ENCODE data around the gene ATXN7. TPM values are rescaled to one million over a fixed set of nuclear protein-coding genes. Genes with fewer than 3 reads are reported as not detected.
A peak's percentile ranks its signal among the peaks of the same experiment; 100 is the strongest.

ATXN7 gene
- total and polyA plus RNA-seq, 2 of the 13 experiments (the other 11 are each of a cell fraction or from before 2014, with no cell fraction given): 13.8 to 20.0 TPM

DNA sequence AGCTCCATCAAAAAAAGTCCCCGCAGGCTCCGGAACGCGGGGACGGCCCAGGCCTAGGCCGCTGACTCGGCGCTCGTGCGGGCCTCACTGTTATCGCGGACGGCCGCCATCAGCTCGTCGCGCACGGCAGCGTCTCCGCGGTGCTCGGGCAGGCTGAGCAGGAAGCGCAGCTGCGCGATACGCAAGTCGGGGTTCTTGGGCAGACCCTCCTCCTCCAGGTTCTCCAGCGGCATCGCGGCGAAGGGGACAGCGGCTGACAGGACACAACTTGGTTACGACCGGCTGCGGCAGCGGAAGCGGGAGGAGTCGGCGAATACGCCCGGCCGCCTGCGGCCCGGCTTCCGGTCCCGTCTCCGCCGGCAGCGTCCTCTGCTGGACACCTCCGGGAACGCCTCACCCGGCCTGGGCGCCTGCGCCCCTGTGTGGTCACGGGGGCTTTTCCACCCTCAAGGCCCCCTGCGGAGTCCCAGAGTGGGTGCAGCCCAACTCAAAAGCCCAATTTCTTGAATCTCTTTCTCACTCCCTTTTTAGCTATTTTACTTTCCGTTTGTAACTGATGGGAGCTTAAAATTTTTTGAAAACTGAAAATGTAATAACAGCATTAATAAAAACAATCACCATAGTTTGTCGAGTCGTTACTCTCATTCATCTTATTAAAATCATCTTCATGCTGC, 159.7 kb downstream of the ATXN7 start, which contains the start of gene PSMD6 (continued):
- TF ChIP-seq SP1 (IDR thresholded peaks at IDR 0.05) (no peak), SP1 (CRISPR knock-in tag; IDR thresholded peaks at IDR 0.05) (peak; percentile 52), ZBTB21 (CRISPR knock-in tag; IDR thresholded peaks at IDR 0.05) (no peak), ZNF546 (CRISPR knock-in tag; conservative IDR thresholded peaks at IDR 0.05) (no peak), ERF (CRISPR knock-in tag; IDR thresholded peaks at IDR 0.05) (peak; percentile 95), ZNF251 (CRISPR knock-in tag; IDR thresholded peaks at IDR 0.05) (no peak), ZNF577 (CRISPR knock-in tag; IDR thresholded peaks at IDR 0.05; ENCODE audit: borderline replicate concordance, low read depth) (no peak), NR2F2 (IDR thresholded peaks at IDR 0.05; ENCODE audit: borderline replicate concordance, low read depth) (no peak), FOXJ3 (CRISPR knock-in tag; IDR thresholded peaks at IDR 0.05; ENCODE audit: borderline replicate concordance) (peak; percentile 76; the same call in 1 of the 2 replicates), HNF4G (IDR thresholded peaks at IDR 0.05; ENCODE audit: borderline replicate concordance, low read depth, low read length) (no peak), HNF4G (CRISPR knock-in tag; IDR thresholded peaks at IDR 0.05; ENCODE audit: borderline replicate concordance, low read depth) (peak; percentile 66; the same call in 1 of the 2 replicates), PRPF4 (IDR thresholded peaks at IDR 0.05; ENCODE audit: low read depth, low read length, poor library complexity, severe bottlenecking) (no peak), NR2F1 (CRISPR knock-in tag; IDR thresholded peaks at IDR 0.05) (no peak), ZNF724P (CRISPR knock-in tag; IDR thresholded peaks at IDR 0.05; ENCODE audit: borderline replicate concordance) (no peak; the same call in 1 of the 2 replicates), ZSCAN22 (CRISPR knock-in tag; IDR thresholded peaks at IDR 0.05) (no peak), ZNF407 (CRISPR knock-in tag; IDR thresholded peaks at IDR 0.05; ENCODE audit: not compliant biosample characterization) (peak; percentile 68), NR3C1 (CRISPR knock-in tag; IDR thresholded peaks at IDR 0.05) (0 out of 2 replicates have a peak, but pooled peaks have one; percentile 28)
- TF ChIP-seq, protein P1, sequence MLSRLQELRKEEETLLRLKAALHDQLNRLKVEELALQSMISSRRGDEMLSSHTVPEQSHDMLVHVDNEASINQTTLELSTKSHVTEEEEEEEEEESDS (CRISPR knock-in tag; IDR thresholded peaks at IDR 0.05; ENCODE audit: borderline replicate concordance): no peak
- TF ChIP-seq, protein P2, sequence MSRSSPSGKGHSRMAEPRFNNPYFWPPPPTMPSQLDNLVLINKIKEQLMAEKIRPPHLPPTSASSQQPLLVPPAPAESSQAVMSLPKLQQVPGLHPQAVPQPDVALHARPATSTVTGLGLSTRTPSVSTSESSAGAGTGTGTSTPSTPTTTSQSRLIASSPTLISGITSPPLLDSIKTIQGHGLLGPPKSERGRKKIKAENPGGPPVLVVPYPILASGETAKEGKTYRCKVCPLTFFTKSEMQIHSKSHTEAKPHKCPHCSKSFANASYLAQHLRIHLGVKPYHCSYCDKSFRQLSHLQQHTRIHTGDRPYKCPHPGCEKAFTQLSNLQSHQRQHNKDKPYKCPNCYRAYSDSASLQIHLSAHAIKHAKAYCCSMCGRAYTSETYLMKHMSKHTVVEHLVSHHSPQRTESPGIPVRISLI (CRISPR knock-in tag; IDR thresholded peaks at IDR 0.05; ENCODE audit: borderline replicate concordance): no peak
- TF ChIP-seq, protein P3, sequence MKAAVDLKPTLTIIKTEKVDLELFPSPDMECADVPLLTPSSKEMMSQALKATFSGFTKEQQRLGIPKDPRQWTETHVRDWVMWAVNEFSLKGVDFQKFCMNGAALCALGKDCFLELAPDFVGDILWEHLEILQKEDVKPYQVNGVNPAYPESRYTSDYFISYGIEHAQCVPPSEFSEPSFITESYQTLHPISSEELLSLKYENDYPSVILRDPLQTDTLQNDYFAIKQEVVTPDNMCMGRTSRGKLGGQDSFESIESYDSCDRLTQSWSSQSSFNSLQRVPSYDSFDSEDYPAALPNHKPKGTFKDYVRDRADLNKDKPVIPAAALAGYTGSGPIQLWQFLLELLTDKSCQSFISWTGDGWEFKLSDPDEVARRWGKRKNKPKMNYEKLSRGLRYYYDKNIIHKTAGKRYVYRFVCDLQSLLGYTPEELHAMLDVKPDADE (CRISPR knock-in tag; IDR thresholded peaks at IDR 0.05): no peak

All from HepG2 (cell line).